NCI-H1436 (cell line): ENCODE data around the gene IREB2.

ENCODE experiments used
- DNase-seq: peaks from one replicate; lab custom pipeline; 2025; lab: John Stamatoyannopoulos, UW

Gene IREB2

GRCh38 chr15:78550815-78551214 is 112.8 kb downstream of the IREB2 start:
- DNase-seq: no peak
